ENCODE measurements around the gene ATP6V0E2. TPM values are rescaled to one million over a fixed set of nuclear protein-coding genes. Genes with fewer than 3 reads are reported as not detected.
"Not testable (repeated sequence)": the region's sequence is repeated elsewhere in the genome, so short reads cannot be mapped to it uniquely, and the experiment has no call there.

Gene ATP6V0E2
- total RNA-seq, 1 experiment from 2014 or later, result 35.6 TPM

DNA sequence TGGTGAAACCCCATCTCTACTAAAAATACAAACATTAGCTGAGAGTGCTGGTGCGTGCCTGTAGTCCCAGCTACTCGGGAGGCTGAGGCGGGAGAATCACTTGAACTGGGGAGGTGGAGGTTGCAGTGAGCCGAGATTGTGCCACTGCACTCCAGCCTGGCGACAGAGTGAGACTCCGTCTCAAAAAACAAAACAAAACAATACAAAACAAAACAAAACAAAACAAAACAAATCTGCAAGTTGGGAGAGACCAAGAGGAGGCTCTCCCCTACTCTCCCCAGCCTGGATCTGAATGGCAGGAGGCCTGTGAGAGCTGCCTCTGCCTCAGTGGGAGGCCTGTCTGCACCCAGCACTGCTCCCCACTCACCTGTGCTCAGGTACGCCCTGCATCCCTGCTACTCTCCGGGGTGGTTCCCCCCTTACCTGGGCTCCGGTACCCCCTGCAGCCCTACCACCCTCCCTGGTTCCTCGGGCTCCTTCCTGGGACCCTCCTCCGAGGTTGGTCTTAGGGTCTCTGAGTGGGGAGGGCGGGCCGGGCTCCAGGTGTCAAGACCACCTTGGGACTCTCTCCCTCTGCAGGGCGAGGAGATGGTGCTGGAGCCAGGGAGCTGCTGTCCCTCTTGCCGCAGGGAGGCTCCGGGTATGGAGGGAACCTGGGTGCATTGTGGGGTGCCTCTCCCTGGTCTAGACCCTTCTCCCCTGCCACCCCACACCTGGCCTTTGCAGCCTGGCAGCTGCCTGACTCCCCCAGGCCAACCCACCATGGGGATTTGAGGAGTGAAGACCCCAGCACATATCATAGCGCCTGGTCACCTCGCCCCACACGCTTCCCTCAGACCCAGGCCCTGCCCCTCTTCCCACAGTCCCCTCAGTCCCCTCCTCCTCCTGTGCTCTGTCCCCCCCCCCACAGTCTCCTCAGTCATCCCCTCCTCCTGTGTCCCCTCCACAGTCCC lies 45.1 kb upstream of the ATP6V0E2 start:
- no peaks in the 10 kb centered on the region for H3K4me1 ChIP-seq (replicated peaks; ENCODE audit: insufficient read depth)
- DNase-seq, result no peak
- H3K27ac ChIP-seq, result no peak overlapping the region
- no peak overlapping the region for H3K4me2 ChIP-seq
- POLR2A ChIA-PET (ENCODE audit: unreplicated experiment), result no interaction called here
- TF ChIP-seq EZH2 (IDR thresholded peaks at IDR 0.05; ENCODE audit: low read depth), result no peak
- TF ChIP-seq, protein P1, sequence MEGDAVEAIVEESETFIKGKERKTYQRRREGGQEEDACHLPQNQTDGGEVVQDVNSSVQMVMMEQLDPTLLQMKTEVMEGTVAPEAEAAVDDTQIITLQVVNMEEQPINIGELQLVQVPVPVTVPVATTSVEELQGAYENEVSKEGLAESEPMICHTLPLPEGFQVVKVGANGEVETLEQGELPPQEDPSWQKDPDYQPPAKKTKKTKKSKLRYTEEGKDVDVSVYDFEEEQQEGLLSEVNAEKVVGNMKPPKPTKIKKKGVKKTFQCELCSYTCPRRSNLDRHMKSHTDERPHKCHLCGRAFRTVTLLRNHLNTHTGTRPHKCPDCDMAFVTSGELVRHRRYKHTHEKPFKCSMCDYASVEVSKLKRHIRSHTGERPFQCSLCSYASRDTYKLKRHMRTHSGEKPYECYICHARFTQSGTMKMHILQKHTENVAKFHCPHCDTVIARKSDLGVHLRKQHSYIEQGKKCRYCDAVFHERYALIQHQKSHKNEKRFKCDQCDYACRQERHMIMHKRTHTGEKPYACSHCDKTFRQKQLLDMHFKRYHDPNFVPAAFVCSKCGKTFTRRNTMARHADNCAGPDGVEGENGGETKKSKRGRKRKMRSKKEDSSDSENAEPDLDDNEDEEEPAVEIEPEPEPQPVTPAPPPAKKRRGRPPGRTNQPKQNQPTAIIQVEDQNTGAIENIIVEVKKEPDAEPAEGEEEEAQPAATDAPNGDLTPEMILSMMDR (conservative IDR thresholded peaks at IDR 0.05), result no peak
- no peak overlapping the region for H3K4me3 ChIP-seq
- BruUV-seq (replicated peaks), result no TSS peak
- no peaks in the 10 kb centered on the region for H3K79me2 ChIP-seq (ENCODE audit: low read depth)
- intact Hi-C loops (cut with micrococcal nuclease; ENCODE audit: unreplicated experiment), result no loop called here
- H2AFZ ChIP-seq, result no peak overlapping the region
- no peaks in the 10 kb centered on the region for H3K9me3 ChIP-seq (ENCODE audit: insufficient read depth, low read depth)
- peaks cover 45% of the 10 kb centered on the region for H3K27me3 ChIP-seq (ENCODE audit: insufficient read depth, low read depth)
- H3F3A ChIP-seq (ENCODE audit: insufficient read depth, low read depth), result no peaks in the 10 kb centered on the region
- no peaks in the 10 kb centered on the region for H3K36me3 ChIP-seq (ENCODE audit: low read depth)
- CTCF ChIA-PET, result no interaction called here
- H4K20me1 ChIP-seq (ENCODE audit: insufficient read depth), result no peaks in the 10 kb centered on the region
- H3K9me2 ChIP-seq (ENCODE audit: insufficient read depth), result no peaks in the 10 kb centered on the region

DNA sequence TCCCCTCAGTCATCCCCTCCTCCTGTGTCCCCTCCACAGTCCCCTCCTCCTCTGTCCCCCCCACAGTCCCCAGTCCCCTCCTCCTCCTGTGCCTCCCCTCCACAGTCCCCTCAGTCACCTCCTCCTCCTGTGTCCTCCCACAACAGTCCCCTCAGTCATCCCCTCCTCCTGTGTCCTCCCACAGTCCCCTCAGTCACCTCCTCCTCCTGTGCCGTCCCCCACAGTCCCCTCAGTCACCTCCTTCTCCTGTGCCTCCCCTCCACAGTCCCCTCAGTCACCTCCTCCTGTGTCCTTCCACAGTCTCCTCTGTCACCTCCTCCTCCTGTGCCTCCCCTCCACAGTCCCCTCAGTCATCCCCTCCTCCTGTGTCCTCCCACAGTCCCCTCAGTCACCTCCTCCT lies 43.2 kb upstream of the ATP6V0E2 start:
- CTCF ChIA-PET; H3K79me2 ChIP-seq (ENCODE audit: low read depth); H3K4me2 ChIP-seq; intact Hi-C loops (cut with micrococcal nuclease; ENCODE audit: unreplicated experiment); H3K4me1 ChIP-seq (replicated peaks; ENCODE audit: insufficient read depth); H3K9me2 ChIP-seq (ENCODE audit: insufficient read depth); POLR2A ChIA-PET (ENCODE audit: unreplicated experiment); BruUV-seq (replicated peaks); DNase-seq; H3F3A ChIP-seq (ENCODE audit: insufficient read depth, low read depth); H3K27ac ChIP-seq; H2AFZ ChIP-seq; H3K9me3 ChIP-seq (ENCODE audit: insufficient read depth, low read depth); H4K20me1 ChIP-seq (ENCODE audit: insufficient read depth); H3K4me3 ChIP-seq; H3K36me3 ChIP-seq (ENCODE audit: low read depth): not testable (repeated sequence)
- peaks cover 51% of the 10 kb centered on the region for H3K27me3 ChIP-seq (ENCODE audit: insufficient read depth, low read depth)

DNA sequence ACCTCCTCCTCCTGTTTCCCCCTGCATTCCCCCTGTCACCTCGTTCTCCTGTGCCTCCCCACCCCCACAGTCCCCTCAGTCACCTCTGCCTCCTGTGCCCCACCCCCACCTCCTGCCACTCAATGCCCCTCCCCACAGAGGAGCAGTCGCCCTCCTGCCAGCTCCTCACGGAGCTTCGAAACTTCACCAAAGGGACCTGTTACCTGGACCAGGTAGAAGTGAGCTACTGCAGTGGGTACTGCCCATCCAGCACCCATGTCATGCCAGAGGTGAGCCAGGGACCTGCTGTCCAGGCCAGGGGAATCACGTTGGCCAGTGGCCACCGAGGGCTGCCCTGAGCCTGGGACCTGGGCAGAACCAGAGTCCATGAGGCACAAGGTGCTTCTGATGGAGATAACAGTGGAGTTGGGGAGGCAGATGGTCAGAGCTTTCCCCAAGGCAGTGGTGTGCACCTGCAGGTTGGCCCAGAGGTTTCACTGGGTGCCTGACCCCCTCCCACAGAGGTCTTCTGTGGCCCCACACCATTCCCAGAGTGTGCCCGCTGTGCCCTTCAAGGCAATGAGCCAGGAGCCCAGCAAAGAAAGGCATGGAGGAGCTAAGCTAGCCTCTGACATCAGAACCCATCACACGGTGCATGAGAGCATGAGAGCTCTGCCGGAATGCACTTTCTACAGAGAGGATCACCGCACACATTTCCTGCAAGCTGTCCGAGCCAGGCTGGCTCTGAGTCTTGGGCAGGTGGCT lies 42.6 kb upstream of the ATP6V0E2 start:
- Histone ChIP-seq H3F3A (ENCODE audit: insufficient read depth, low read depth) (no peaks in the 10 kb centered on the region), H3K27me3 (ENCODE audit: insufficient read depth, low read depth) (peaks cover 49% of the 10 kb centered on the region), H4K20me1 (ENCODE audit: insufficient read depth) (no peaks in the 10 kb centered on the region), H3K79me2 (ENCODE audit: low read depth) (no peaks in the 10 kb centered on the region), H3K36me3 (ENCODE audit: low read depth) (no peaks in the 10 kb centered on the region), H3K4me3 (no peak overlapping the region), H2AFZ (no peak overlapping the region), H3K9me2 (ENCODE audit: insufficient read depth) (no peaks in the 10 kb centered on the region), H3K4me1 (replicated peaks; ENCODE audit: insufficient read depth) (no peaks in the 10 kb centered on the region), H3K9me3 (ENCODE audit: insufficient read depth, low read depth) (no peaks in the 10 kb centered on the region), H3K27ac (no peak overlapping the region), H3K4me2 (no peak overlapping the region)
- no peak for DNase-seq
- TF ChIP-seq EZH2 (IDR thresholded peaks at IDR 0.05; ENCODE audit: low read depth), result no peak
- TF ChIP-seq, protein P1 (conservative IDR thresholded peaks at IDR 0.05), result no peak
- CTCF ChIA-PET, result no interaction called here
- no TSS peak for BruUV-seq (replicated peaks)
- intact Hi-C loops (cut with micrococcal nuclease; ENCODE audit: unreplicated experiment), result no loop called here
- POLR2A ChIA-PET (ENCODE audit: unreplicated experiment), result interaction anchor here (0.6 kb wide), 1 partner anchor 40 kb away, joined by 6 read pairs; no protein-coding TSS in a partner anchor
